Astrocyte (in vitro differentiated cells and primary cell): ENCODE data around the gene HSPBP1. TPM values are rescaled to one million over a fixed set of nuclear protein-coding genes. Genes with fewer than 3 reads are reported as not detected.

Experiments
- DNase-seq: peaks from one replicate; pipeline ENCODE4 v3.0.0-alpha.2; 2010; ENCODE audit warnings: low read depth
- FAIRE-seq: peaks from 2 replicates; lab custom pipeline; 2011; peaks lifted over from hg19 to GRCh38; lab: Jason Lieb, UNC
- H2AFZ ChIP-seq: 2 replicates; pipeline ENCODE4 v1.6.0; 2012; ENCODE audit warnings: low read depth, low read length, inconsistent platforms
- H3K27ac ChIP-seq: 2 replicates; pipeline ENCODE4 v1.5.1; 2011; ENCODE audit warnings: low read depth, low read length, inconsistent platforms
- H3K27me3 ChIP-seq: 2 replicates; pipeline ENCODE4 v1.6.0; 2011; ENCODE audit warnings: low read length, inconsistent platforms; ENCODE audit not compliant: insufficient read depth
- H3K36me3 ChIP-seq: 2 replicates; pipeline ENCODE4 v1.5.1; 2011; ENCODE audit warnings: low read length, inconsistent platforms; ENCODE audit not compliant: insufficient read depth
- H3K4me1 ChIP-seq: 2 replicates; pipeline ENCODE4 v1.5.1; 2011; ENCODE audit warnings: low read length, inconsistent platforms; ENCODE audit not compliant: insufficient read depth
- H3K4me2 ChIP-seq: 2 replicates; pipeline ENCODE4 v1.6.0; 2012; ENCODE audit warnings: low read length, inconsistent platforms
- H3K4me3 ChIP-seq: 2 replicates; pipeline ENCODE4 v1.5.1; 2011; ENCODE audit warnings: low read depth, mild to moderate bottlenecking, low read length, inconsistent platforms; ENCODE audit not compliant: insufficient read depth
- H3K79me2 ChIP-seq: 2 replicates; pipeline ENCODE4 v1.6.0; 2012; ENCODE audit warnings: mild to moderate bottlenecking, low read length, inconsistent platforms; ENCODE audit not compliant: insufficient read depth
- H3K9ac ChIP-seq: 2 replicates; pipeline ENCODE4 v1.6.0; 2012; ENCODE audit warnings: mild to moderate bottlenecking, low read length, inconsistent platforms
- H3K9me3 ChIP-seq: 2 replicates; pipeline ENCODE4 v1.5.1; 2012; ENCODE audit warnings: low read depth, mild to moderate bottlenecking, low read length, inconsistent platforms; ENCODE audit not compliant: insufficient read depth
- H4K20me1 ChIP-seq: 2 replicates; pipeline ENCODE4 v1.6.0; 2012; ENCODE audit warnings: low read length, inconsistent platforms; ENCODE audit not compliant: insufficient read depth
- H3K27ac Mint-ChIP-seq: one replicate; pipeline ENCODE4 v1.8.0; 2021; ENCODE audit warnings: mild to moderate bottlenecking, mixed read lengths; ENCODE audit not compliant: unreplicated experiment
- H3K27me3 Mint-ChIP-seq: one replicate; pipeline ENCODE4 v1.8.0; 2021; ENCODE audit warnings: low read depth, mixed read lengths; ENCODE audit not compliant: unreplicated experiment
- H3K36me3 Mint-ChIP-seq: one replicate; pipeline ENCODE4 v1.8.0; 2021; ENCODE audit warnings: low read depth, mixed read lengths; ENCODE audit not compliant: unreplicated experiment
- H3K4me1 Mint-ChIP-seq: one replicate; pipeline ENCODE4 v1.8.0; 2021; ENCODE audit warnings: low read depth, mixed read lengths; ENCODE audit not compliant: unreplicated experiment
- H3K4me3 Mint-ChIP-seq: one replicate; pipeline ENCODE4 v1.8.0; 2021; ENCODE audit warnings: mild to moderate bottlenecking, moderate library complexity, mixed read lengths; ENCODE audit not compliant: unreplicated experiment
- H3K9me3 Mint-ChIP-seq: one replicate; pipeline ENCODE4 v1.8.0; 2021; ENCODE audit warnings: mild to moderate bottlenecking, mixed read lengths; ENCODE audit not compliant: unreplicated experiment
- CTCF ChIP-seq: IDR thresholded peaks from 2 replicates; pipeline ENCODE4 v1.5.1; 2011; ENCODE audit warnings: low read depth, mild to moderate bottlenecking, inconsistent platforms, low read length, moderate library complexity; ENCODE audit not compliant: insufficient read depth
- EZH2 ChIP-seq: IDR thresholded peaks from 2 replicates; pipeline ENCODE4 v1.6.1; 2012; ENCODE audit warnings: mild to moderate bottlenecking, low read length, inconsistent platforms; ENCODE audit not compliant: insufficient read depth
- total RNA-seq: library from RNA; stranded (reverse); gene quantifications from 2 replicates; pipeline ENCODE4 v1.2.1, GENCODE V29; 2021

The HSPBP1 gene
- total RNA-seq, 1 donor from 2014 or later = 34.8 TPM

- Mint-ChIP-seq H3K27ac (no peak overlapping the region), H3K9me3 (no peaks in the 10 kb centered on the region), H3K36me3 (peaks cover 20% of the 10 kb centered on the region), H3K4me3 (no peak overlapping the region), H3K4me1 (no peaks in the 10 kb centered on the region), H3K27me3 (no peaks in the 10 kb centered on the region)
- TF ChIP-seq CTCF = no peak
- TF ChIP-seq EZH2 = no peak
- no peaks in the 10 kb centered on the region for H3K9me3 ChIP-seq
- H3K4me3 ChIP-seq = no peak overlapping the region
- no peak for FAIRE-seq
- H3K79me2 ChIP-seq = no peaks in the 10 kb centered on the region
- H3K36me3 ChIP-seq = peaks cover 23% of the 10 kb centered on the region
- no peaks in the 10 kb centered on the region for H4K20me1 ChIP-seq
- H3K9ac ChIP-seq = peak overlapping the region; percentile 74
- peak overlapping the region; percentile 94 for H3K4me2 ChIP-seq
- H2AFZ ChIP-seq = no peak overlapping the region
- DNase-seq = no peak
- no peak overlapping the region for H3K27ac ChIP-seq
- H3K27me3 ChIP-seq = no peaks in the 10 kb centered on the region
- peaks cover 4% of the 10 kb centered on the region for H3K4me1 ChIP-seq
These were observed 22.4 kb upstream of the HSPBP1 start for GRCh38 chr19:55302318-55302703.

GRCh38 chr19:55301459-55302317 lies 21.8 kb upstream of the HSPBP1 start:
- H3K9me3 ChIP-seq = no peaks in the 10 kb centered on the region
- peak overlapping the region; percentile 94 for H3K4me2 ChIP-seq
- no peaks in the 10 kb centered on the region for H3K9me3 Mint-ChIP-seq
- H3K36me3 ChIP-seq = peaks cover 19% of the 10 kb centered on the region
- no peaks in the 10 kb centered on the region for H4K20me1 ChIP-seq
- peak overlapping the region; percentile 49 for H3K4me3 ChIP-seq
- H3K27ac ChIP-seq = no peak overlapping the region
- H3K4me1 ChIP-seq = peaks cover 4% of the 10 kb centered on the region
- H3K4me1 Mint-ChIP-seq = no peaks in the 10 kb centered on the region
- TF ChIP-seq CTCF = peak; percentile 84
- no peak for TF ChIP-seq EZH2
- H3K36me3 Mint-ChIP-seq = peaks cover 20% of the 10 kb centered on the region
- H2AFZ ChIP-seq = peak overlapping the region; percentile 87
- no peaks in the 10 kb centered on the region for H3K27me3 Mint-ChIP-seq
- no peaks in the 10 kb centered on the region for H3K79me2 ChIP-seq
- H3K9ac ChIP-seq = peak overlapping the region; percentile 74
- no peak for FAIRE-seq
- peak; percentile 30 for DNase-seq
- H3K27me3 ChIP-seq = no peaks in the 10 kb centered on the region
- no peak overlapping the region for H3K27ac Mint-ChIP-seq
- peak overlapping the region; percentile 60 for H3K4me3 Mint-ChIP-seq

GRCh38 chr19:55300886-55301458 lies 21.1 kb upstream of the HSPBP1 start:
- H3K4me3 Mint-ChIP-seq = no peak overlapping the region
- Histone ChIP-seq H3K4me3 (no peak overlapping the region), H3K9me3 (no peaks in the 10 kb centered on the region), H3K4me2 (peak overlapping the region; percentile 94), H3K79me2 (no peaks in the 10 kb centered on the region), H3K27me3 (no peaks in the 10 kb centered on the region), H3K27ac (no peak overlapping the region), H3K36me3 (peaks cover 14% of the 10 kb centered on the region), H4K20me1 (no peaks in the 10 kb centered on the region), H3K9ac (peak overlapping the region; percentile 74), H3K4me1 (peaks cover 4% of the 10 kb centered on the region), H2AFZ (peak overlapping the region; percentile 87)
- TF ChIP-seq EZH2 (no peak), CTCF (no peak)
- no peaks in the 10 kb centered on the region for H3K27me3 Mint-ChIP-seq
- FAIRE-seq = no peak
- no peaks in the 10 kb centered on the region for H3K9me3 Mint-ChIP-seq
- peaks cover 18% of the 10 kb centered on the region for H3K36me3 Mint-ChIP-seq
- no peak overlapping the region for H3K27ac Mint-ChIP-seq
- no peaks in the 10 kb centered on the region for H3K4me1 Mint-ChIP-seq
- DNase-seq = no peak
